Glomerular endothelial cell (primary cell): ENCODE data around the gene CORO2A. TPM values are rescaled to one million over a fixed set of nuclear protein-coding genes. Genes with fewer than 3 reads are reported as not detected.

Source experiments
- total RNA-seq: library from RNA; depleted of rRNA; stranded (reverse); fragments of >200 nt; gene quantifications from 2 replicates; pipeline ENCODE4 v1.2.3, GENCODE V29; 2015

The CORO2A gene
- total RNA-seq, 1 donor from 2014 or later = 0.64 TPM

Other genes with a start within 250 kb of the CORO2A start
- 20.8 and 30.8 TPM in 2 replicates for gene ANP32B, start 209.3 kb downstream of the CORO2A start, total RNA-seq
- gene NANS, start 135.9 kb downstream of the CORO2A start, total RNA-seq = 85.1 and 96.6 TPM in 2 replicates
- 3.9 and 9.1 TPM in 2 replicates for gene TRIM14, start 73.4 kb downstream of the CORO2A start, total RNA-seq
- gene TBC1D2, start 63.0 kb upstream of the CORO2A start, total RNA-seq = 7.2 and 8.6 TPM in 2 replicates